Coronary artery (tissue), 2 donors: ENCODE data around the gene HOXA3.

ENCODE experiments used
- DNase-seq: peaks from one replicate; pipeline ENCODE4 v3.0.0-alpha.2; 2017; ENCODE audit warnings: low spot score
- H3K27ac ChIP-seq, 2 donors: fragments of 200-600 bp; sonication (generic); one replicate each; pipeline ENCODE4 v1.5.1; 2016 to 2019
- H3K4me3 ChIP-seq: fragments of 200-600 bp; sonication (generic); 2 replicates; pipeline ENCODE4 v1.5.1; 2016; ENCODE audit warnings: mild to moderate bottlenecking, moderate library complexity
- CTCF ChIP-seq: fragments of 200-600 bp; sonication (generic); IDR thresholded peaks from one replicate; pipeline ENCODE4 v1.5.1; 2019; ENCODE audit warnings: antibody characterized with exemption

The HOXA3 gene

GRCh38 chr7:27142580-27143022 is 9.8 kb downstream of the HOXA3 start:
- TF ChIP-seq CTCF: no peak
- H3K4me3 ChIP-seq: peak overlapping the region; percentile 67
- peak overlapping the region in 1 of 2 donors; percentile 53 for H3K27ac ChIP-seq
- no peak for DNase-seq

- TF ChIP-seq CTCF: no peak
- peak; percentile 65 for DNase-seq
- Histone ChIP-seq H3K27ac (peak overlapping the region in 1 of 2 donors; percentile 16), H3K4me3 (peak overlapping the region; percentile 67)
These were observed 10.3 kb downstream of the HOXA3 start for GRCh38 chr7:27141923-27142579.

- no peak for TF ChIP-seq CTCF
- Histone ChIP-seq H3K4me3 (no peak overlapping the region), H3K27ac (peak overlapping the region in 1 of 2 donors; percentile 16)
- DNase-seq: peak; percentile 36
These were observed 11.1 kb downstream of the HOXA3 start for GRCh38 chr7:27141137-27141922.

GRCh38 chr7:27140126-27140857 is 12.1 kb downstream of the HOXA3 start:
- DNase-seq: no peak
- Histone ChIP-seq H3K4me3 (no peak overlapping the region), H3K27ac (no peak overlapping the region)
- TF ChIP-seq CTCF: no peak

GRCh38 chr7:27139334-27140125 is 12.9 kb downstream of the HOXA3 start:
- TF ChIP-seq CTCF: no peak
- no peak overlapping the region for H3K27ac ChIP-seq
- peak; percentile 24 for DNase-seq
- no peak overlapping the region for H3K4me3 ChIP-seq

GRCh38 chr7:27138985-27139333 is 13.4 kb downstream of the HOXA3 start:
- no peak overlapping the region for H3K27ac ChIP-seq

More at GRCh38 chr7:27138985-27139333, 13.4 kb downstream of the HOXA3 start:
- no peak for DNase-seq
- no peak overlapping the region for H3K4me3 ChIP-seq
- no peak for TF ChIP-seq CTCF
